Measurements from ENCODE around the gene NYNRIN. TPM values are rescaled to one million over a fixed set of nuclear protein-coding genes. Genes with fewer than 3 reads are reported as not detected.

Gene NYNRIN
- total RNA-seq, 2 donors from 2014 or later, result 6.0 to 10.1 TPM

DNA sequence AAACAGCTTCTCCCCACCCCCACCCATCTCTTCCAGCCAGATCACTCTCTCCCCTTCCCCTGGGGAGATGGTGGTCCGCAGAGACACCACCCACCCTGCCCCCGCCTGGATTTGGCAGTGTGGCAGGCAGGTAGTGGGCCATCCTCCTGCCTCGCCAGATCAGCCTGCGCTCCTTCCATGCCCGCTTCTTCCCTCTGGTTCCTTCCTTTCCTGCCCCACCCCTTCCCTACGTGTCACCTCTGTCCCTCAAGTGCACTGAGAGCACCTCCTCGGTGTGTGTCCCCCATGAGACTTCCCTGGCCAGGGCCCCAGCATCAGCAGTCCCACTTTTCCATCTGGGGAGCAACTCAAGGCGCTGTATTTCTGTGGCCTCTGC, 632 bp downstream of the NYNRIN start:
- no peaks in the 10 kb centered on the region for H3K27me3 ChIP-seq
- no peaks in the 10 kb centered on the region for H3K9me3 ChIP-seq
- H3K4me3 ChIP-seq, result peak overlapping the region; percentile 51 to 82
- H3K4me1 ChIP-seq, result peaks cover 0 to 66% of the 10 kb centered on the region in 2 donors
- H3K36me3 ChIP-seq, result no peaks in the 10 kb centered on the region
- no peak for DNase-seq (ENCODE audit: low spot score)
- TF ChIP-seq, protein P1, sequence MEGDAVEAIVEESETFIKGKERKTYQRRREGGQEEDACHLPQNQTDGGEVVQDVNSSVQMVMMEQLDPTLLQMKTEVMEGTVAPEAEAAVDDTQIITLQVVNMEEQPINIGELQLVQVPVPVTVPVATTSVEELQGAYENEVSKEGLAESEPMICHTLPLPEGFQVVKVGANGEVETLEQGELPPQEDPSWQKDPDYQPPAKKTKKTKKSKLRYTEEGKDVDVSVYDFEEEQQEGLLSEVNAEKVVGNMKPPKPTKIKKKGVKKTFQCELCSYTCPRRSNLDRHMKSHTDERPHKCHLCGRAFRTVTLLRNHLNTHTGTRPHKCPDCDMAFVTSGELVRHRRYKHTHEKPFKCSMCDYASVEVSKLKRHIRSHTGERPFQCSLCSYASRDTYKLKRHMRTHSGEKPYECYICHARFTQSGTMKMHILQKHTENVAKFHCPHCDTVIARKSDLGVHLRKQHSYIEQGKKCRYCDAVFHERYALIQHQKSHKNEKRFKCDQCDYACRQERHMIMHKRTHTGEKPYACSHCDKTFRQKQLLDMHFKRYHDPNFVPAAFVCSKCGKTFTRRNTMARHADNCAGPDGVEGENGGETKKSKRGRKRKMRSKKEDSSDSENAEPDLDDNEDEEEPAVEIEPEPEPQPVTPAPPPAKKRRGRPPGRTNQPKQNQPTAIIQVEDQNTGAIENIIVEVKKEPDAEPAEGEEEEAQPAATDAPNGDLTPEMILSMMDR (IDR thresholded peaks at IDR 0.05), result no peak
- peak overlapping the region; percentile 73 to 76 for H3K27ac ChIP-seq

DNA sequence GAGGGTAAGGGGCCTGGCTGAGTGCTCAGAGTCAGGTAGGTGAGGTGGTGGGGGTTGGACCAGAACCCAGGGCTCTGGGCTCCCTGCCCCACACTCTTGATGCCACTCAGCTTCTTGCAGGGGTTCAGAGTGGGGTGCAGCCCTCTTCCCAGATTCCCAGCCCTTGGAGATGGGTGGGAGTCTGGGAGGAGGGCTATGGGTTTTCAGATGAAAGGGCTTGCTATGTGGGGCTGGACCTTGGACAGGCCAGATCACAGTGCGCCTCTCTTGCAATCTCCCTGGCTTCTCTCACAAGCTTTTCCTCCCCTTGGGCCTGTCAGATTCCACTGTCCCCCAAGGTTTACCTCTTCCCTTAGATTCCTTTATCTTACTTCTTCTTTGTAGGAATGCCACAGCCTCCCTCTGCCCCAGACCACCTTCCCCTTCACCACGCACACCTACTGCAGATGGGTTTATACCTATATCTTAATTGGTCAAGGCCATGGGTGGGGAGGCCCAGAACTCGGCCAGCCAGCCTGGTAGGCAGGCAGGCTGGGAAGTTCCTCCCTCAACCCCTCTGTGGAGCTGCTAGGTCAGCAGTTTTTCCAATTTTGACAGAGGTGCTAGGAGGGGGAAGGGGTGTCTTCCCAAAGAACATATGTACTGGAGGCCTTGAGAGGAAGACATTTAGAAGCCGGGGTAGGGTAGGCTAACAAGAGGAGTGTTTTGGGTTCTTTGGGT, 1.4 kb downstream of the NYNRIN start:
- H3K4me3 ChIP-seq, result peak overlapping the region; percentile 51 to 82
- H3K9me3 ChIP-seq, result no peaks in the 10 kb centered on the region
- no peaks in the 10 kb centered on the region for H3K27me3 ChIP-seq
- H3K36me3 ChIP-seq, result no peaks in the 10 kb centered on the region
- H3K4me1 ChIP-seq, result peaks cover 0 to 69% of the 10 kb centered on the region in 2 donors
- H3K27ac ChIP-seq, result peak overlapping the region; percentile 73 to 76
- TF ChIP-seq, protein P1 (IDR thresholded peaks at IDR 0.05), result no peak
- no peak for DNase-seq (ENCODE audit: low spot score)

GRCh38 chr14:24401810-24402702, 3.3 kb downstream of the NYNRIN start:
- TF ChIP-seq, protein P1 (IDR thresholded peaks at IDR 0.05), result no peak
- no peaks in the 10 kb centered on the region for H3K36me3 ChIP-seq
- no peaks in the 10 kb centered on the region for H3K27me3 ChIP-seq
- peaks cover 0 to 69% of the 10 kb centered on the region in 2 donors for H3K4me1 ChIP-seq
- no peak for DNase-seq (ENCODE audit: low spot score)
- H3K9me3 ChIP-seq, result no peaks in the 10 kb centered on the region
- peak overlapping the region; percentile 14 to 19 for H3K27ac ChIP-seq
- no peak overlapping the region for H3K4me3 ChIP-seq

DNA sequence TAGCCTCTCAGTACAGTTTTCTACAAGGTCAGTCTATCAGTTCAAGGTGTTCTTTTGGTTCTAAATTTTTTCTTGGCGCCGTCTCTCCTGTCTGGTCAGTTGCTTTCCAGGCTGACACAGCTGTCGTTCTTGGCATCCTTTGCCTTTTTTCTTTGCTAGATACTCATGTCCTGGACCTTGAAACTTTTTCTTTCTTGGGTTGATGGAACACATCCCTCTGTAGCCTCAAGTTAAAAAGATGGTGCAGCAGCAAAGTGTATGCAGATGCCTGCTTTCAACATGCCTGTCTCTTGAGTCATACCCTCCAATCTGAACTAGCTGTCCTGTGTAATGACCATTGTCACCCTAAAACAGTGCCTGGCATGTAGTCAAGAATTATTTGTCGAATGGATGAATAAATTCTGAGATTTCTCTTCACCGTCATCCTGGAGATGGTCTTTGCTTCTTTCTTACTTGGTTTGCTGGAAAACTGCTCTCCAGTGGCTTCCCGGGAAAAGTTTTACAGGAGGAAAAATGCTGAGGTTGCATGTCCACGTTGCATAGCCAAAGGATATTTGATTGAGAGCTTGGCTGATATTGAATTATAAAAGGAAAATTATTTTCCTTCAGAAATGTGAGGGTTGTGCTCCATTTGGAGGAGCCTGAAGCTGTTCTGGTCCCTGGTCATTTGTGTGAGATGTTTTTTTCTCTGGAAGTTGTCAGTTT, 4.6 kb downstream of the NYNRIN start:
- TF ChIP-seq, protein P1 (IDR thresholded peaks at IDR 0.05), result no peak
- peaks cover 0 to 60% of the 10 kb centered on the region in 2 donors for H3K4me1 ChIP-seq
- no peaks in the 10 kb centered on the region for H3K9me3 ChIP-seq
- H3K27ac ChIP-seq, result peak overlapping the region; percentile 14 to 19
- peaks cover 6% of the 10 kb centered on the region for H3K36me3 ChIP-seq
- H3K27me3 ChIP-seq, result no peaks in the 10 kb centered on the region
- no peak for DNase-seq (ENCODE audit: low spot score)
- H3K4me3 ChIP-seq, result no peak overlapping the region

- H3K27ac ChIP-seq, result no peak overlapping the region
- no peaks in the 10 kb centered on the region for H3K27me3 ChIP-seq
- peaks cover 17% of the 10 kb centered on the region for H3K36me3 ChIP-seq
- no peak for DNase-seq (ENCODE audit: low spot score)
- H3K4me1 ChIP-seq, result peaks cover 0 to 49% of the 10 kb centered on the region in 2 donors
- TF ChIP-seq, protein P1 (IDR thresholded peaks at IDR 0.05), result no peak
- no peaks in the 10 kb centered on the region for H3K9me3 ChIP-seq
- H3K4me3 ChIP-seq, result no peak overlapping the region
Observed at GRCh38 chr14:24404814-24405213, 6.0 kb downstream of the NYNRIN start.
